Activated CD4-positive, alpha-beta memory T cell treated with anti-CD3 and anti-CD28 coated beads, Interleukin-2, amount 10 ng/mL, durations not matched to agents 7 days and 5 days (primary cell): ENCODE data around the gene SLX4IP. TPM values are rescaled to one million over a fixed set of nuclear protein-coding genes. Genes with fewer than 3 reads are reported as not detected.

Experiments used
- CTCF ChIA-PET: fragments of 350-600 bp; sonication (Branson Sonifier 250); formaldehyde crosslinking; loops from one replicate; lab custom pipeline; 2021; ENCODE audit warnings: antibody characterized with exemption, inconsistent platforms; lab: Charles Lee
- POLR2A ChIA-PET: fragments of 350-600 bp; sonication (Branson Sonifier 250); formaldehyde crosslinking; loops from one replicate; lab custom pipeline; 2021; ENCODE audit warnings: antibody characterized with exemption; lab: Charles Lee
- DNase-seq: peaks from one replicate; pipeline ENCODE4 v3.0.0-alpha.2; 2020
- H3K27ac Mint-ChIP-seq: one replicate; pipeline ENCODE4 v1.8.0; 2021; ENCODE audit warnings: mild to moderate bottlenecking, mixed read lengths
- H3K27me3 Mint-ChIP-seq: one replicate; pipeline ENCODE4 v1.8.0; 2021; ENCODE audit warnings: mixed read lengths
- H3K36me3 Mint-ChIP-seq: one replicate; pipeline ENCODE4 v1.8.0; 2021; ENCODE audit warnings: low read depth, mixed read lengths
- H3K4me1 Mint-ChIP-seq: one replicate; pipeline ENCODE4 v1.8.0; 2021; ENCODE audit warnings: mixed read lengths
- H3K4me3 Mint-ChIP-seq: one replicate; pipeline ENCODE4 v1.8.0; 2021; ENCODE audit warnings: mild to moderate bottlenecking, mixed read lengths
- H3K9me3 Mint-ChIP-seq: one replicate; pipeline ENCODE4 v1.8.0; 2021; ENCODE audit warnings: mixed read lengths
- total RNA-seq, 2 experiments: library from RNA; stranded (reverse); gene quantifications; one replicate each; pipeline ENCODE4 v1.2.3, GENCODE V29; 2021

Gene SLX4IP
- total RNA-seq, 2 experiments from 2014 or later, result 6.2 TPM

GRCh38 chr20:10492844-10493243, 57.7 kb downstream of the SLX4IP start:
- peaks cover 41% of the 10 kb centered on the region for H3K4me1 Mint-ChIP-seq
- ChIA-PET CTCF (no interaction called here), POLR2A (no interaction called here)
- no peak overlapping the region for H3K27ac Mint-ChIP-seq
- H3K9me3 Mint-ChIP-seq, result no peaks in the 10 kb centered on the region
- H3K36me3 Mint-ChIP-seq, result peaks cover 3% of the 10 kb centered on the region
- H3K27me3 Mint-ChIP-seq, result no peaks in the 10 kb centered on the region
- H3K4me3 Mint-ChIP-seq, result no peak overlapping the region
- DNase-seq, result no peak

- H3K27ac Mint-ChIP-seq, result no peak overlapping the region
- H3K4me1 Mint-ChIP-seq, result peaks cover 33% of the 10 kb centered on the region
These were observed 60.1 kb downstream of the SLX4IP start for GRCh38 chr20:10495173-10495572.

DNA sequence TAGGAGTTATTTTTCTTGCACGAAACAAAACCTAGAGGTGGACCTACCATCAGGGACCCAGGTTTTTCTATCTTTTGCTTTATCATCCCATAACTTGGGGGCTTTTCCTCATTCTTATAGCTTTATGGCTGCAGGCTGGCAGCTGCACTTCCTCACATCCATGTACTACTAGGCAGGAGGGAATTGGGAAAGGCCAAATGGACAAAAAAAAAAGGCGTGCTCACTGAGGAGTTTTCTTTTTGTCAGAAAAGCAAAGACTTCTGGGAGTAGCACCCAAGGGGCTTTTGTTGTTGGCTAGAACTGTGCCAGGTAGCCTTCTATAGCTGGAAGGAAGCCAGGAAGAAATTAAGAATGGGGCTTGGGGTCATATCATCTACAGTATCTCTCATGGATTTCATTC, 61.4 kb downstream of the SLX4IP start:
- Mint-ChIP-seq H3K9me3 (no peaks in the 10 kb centered on the region), H3K4me1 (peaks cover 35% of the 10 kb centered on the region), H3K36me3 (no peaks in the 10 kb centered on the region), H3K27me3 (no peaks in the 10 kb centered on the region), H3K4me3 (no peak overlapping the region), H3K27ac (no peak overlapping the region)
- ChIA-PET POLR2A (no interaction called here), CTCF (no interaction called here)
- no peak for DNase-seq

More at GRCh38 chr20:10495173-10495572, 60.1 kb downstream of the SLX4IP start:
- Mint-ChIP-seq H3K27me3 (no peaks in the 10 kb centered on the region), H3K4me3 (no peak overlapping the region), H3K9me3 (no peaks in the 10 kb centered on the region), H3K36me3 (peaks cover 3% of the 10 kb centered on the region)
- DNase-seq, result no peak
- ChIA-PET POLR2A (interaction anchor here (1.3 to 1.5 kb wide), 2 partner anchors 16 to 61 kb away, joined by 4 read pairs; partner anchors contain the start of gene MKKS), CTCF (no interaction called here)

DNA sequence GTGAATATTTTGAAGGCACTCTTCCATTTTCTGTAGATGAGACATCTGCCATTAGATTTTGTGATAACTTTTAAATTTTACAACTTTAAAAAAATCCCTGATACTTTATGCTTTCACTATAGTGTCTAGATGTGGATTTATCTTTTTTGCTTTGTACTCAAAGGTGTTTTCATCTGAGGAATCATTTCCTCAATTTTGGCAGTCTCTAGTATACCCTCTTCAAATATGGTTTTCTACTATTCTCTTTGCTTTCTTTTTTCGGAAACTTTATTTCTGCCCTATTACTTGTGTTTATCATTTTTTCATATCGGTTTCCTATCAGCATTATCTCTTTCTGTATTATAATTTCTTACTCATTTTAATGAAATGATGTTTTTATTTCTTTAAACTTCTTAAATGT, 62.2 kb downstream of the SLX4IP start:
- DNase-seq, result no peak
- Mint-ChIP-seq H3K36me3 (no peaks in the 10 kb centered on the region), H3K4me1 (peaks cover 43% of the 10 kb centered on the region), H3K27me3 (no peaks in the 10 kb centered on the region), H3K27ac (no peak overlapping the region), H3K4me3 (no peak overlapping the region), H3K9me3 (no peaks in the 10 kb centered on the region)
- CTCF ChIA-PET, result no interaction called here
- POLR2A ChIA-PET, result no interaction called here

GRCh38 chr20:10497791-10498190, 62.7 kb downstream of the SLX4IP start:
- Mint-ChIP-seq H3K27ac (no peak overlapping the region), H3K27me3 (no peaks in the 10 kb centered on the region), H3K4me1 (peaks cover 49% of the 10 kb centered on the region), H3K9me3 (no peaks in the 10 kb centered on the region), H3K4me3 (no peak overlapping the region), H3K36me3 (no peaks in the 10 kb centered on the region)
- POLR2A ChIA-PET, result no interaction called here
- CTCF ChIA-PET, result no interaction called here
- DNase-seq, result no peak

GRCh38 chr20:10498200-10498599, 63.1 kb downstream of the SLX4IP start:
- no peak for DNase-seq
- ChIA-PET CTCF (no interaction called here), POLR2A (no interaction called here)
- Mint-ChIP-seq H3K4me3 (no peak overlapping the region), H3K27ac (no peak overlapping the region), H3K9me3 (no peaks in the 10 kb centered on the region), H3K27me3 (no peaks in the 10 kb centered on the region), H3K36me3 (no peaks in the 10 kb centered on the region), H3K4me1 (peaks cover 51% of the 10 kb centered on the region)

DNA sequence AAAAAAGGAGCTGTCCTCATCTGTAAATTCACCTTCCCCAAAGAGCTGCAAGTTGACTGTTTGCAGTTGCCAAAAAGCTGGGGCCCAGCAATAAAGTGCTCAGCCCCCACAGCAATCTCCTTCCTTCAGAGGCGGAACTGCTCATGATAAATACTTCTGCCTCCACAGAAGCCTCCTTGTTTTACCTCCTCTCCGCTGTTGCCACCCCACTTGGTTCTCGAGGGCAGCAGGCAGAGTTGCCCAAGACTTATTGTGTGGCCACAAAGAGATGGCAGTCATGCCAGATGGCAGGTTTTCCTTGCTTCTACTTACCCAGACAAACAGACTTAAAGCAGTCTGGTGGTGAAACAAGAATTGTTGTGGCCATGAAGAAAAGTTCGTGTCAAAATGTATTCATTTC, 66.3 kb downstream of the SLX4IP start:
- DNase-seq, result peak; percentile 29
- Mint-ChIP-seq H3K27me3 (no peaks in the 10 kb centered on the region), H3K4me1 (peaks cover 38% of the 10 kb centered on the region), H3K27ac (peak overlapping the region; percentile 87), H3K36me3 (no peaks in the 10 kb centered on the region), H3K4me3 (peak overlapping the region; percentile 73), H3K9me3 (no peaks in the 10 kb centered on the region)
- ChIA-PET CTCF (no interaction called here), POLR2A (interaction anchor here (1.4 kb wide), 1 partner anchor 67 kb away, joined by 8 read pairs; the partner anchor contains the start of genes MKKS and SLX4IP)

DNA sequence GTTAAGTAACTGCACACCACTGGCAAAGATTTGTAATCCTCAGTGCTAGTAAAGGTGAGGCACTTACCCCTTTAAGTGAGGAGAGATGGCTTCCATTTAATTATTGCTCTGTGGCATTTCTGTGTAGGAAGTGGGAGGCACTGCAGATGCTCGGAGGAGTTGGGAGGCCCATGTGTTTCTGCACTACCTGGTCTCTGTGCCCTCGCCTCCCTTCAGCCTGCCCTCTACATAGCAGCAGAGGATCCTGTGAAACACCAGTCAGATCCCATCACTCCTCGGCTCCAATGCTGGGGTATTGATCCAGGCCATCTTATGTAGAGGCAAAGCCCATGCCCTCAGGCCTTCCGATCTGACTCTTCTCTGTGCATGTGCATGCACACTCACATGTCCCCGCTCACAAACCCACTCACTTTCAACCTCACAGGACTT, 67.0 kb downstream of the SLX4IP start:
- peak overlapping the region; percentile 73 for H3K4me3 Mint-ChIP-seq
- ChIA-PET POLR2A (no interaction called here), CTCF (no interaction called here)
- peaks cover 40% of the 10 kb centered on the region for H3K4me1 Mint-ChIP-seq
- peak overlapping the region; percentile 87 for H3K27ac Mint-ChIP-seq
- no peaks in the 10 kb centered on the region for H3K9me3 Mint-ChIP-seq
- H3K27me3 Mint-ChIP-seq, result no peaks in the 10 kb centered on the region
- H3K36me3 Mint-ChIP-seq, result no peaks in the 10 kb centered on the region
- peak; percentile 35 for DNase-seq

DNA sequence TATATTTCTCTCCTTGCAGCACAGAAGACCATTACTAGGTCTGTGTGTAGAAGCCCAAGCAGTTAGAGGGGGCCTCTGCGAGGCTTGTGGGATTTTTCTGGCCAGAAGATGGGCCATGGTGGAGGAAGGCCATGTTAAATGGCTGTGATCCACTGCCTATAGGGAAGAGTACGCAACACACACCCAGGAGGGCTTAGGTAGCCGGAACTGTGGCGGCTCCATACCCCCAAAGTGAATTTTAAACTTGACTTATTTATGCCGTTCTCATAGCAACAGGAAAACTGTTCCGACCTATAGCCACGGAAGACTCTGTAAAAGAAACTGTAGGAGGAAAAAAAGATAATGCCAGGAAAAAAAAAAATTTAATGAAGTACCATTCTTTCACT, 69.5 kb downstream of the SLX4IP start:
- H3K4me3 Mint-ChIP-seq, result no peak overlapping the region
- DNase-seq, result no peak
- peaks cover 38% of the 10 kb centered on the region for H3K4me1 Mint-ChIP-seq
- H3K9me3 Mint-ChIP-seq, result no peaks in the 10 kb centered on the region
- no peaks in the 10 kb centered on the region for H3K27me3 Mint-ChIP-seq
- no peak overlapping the region for H3K27ac Mint-ChIP-seq
- CTCF ChIA-PET, result no interaction called here
- POLR2A ChIA-PET, result interaction anchor here (1.2 to 1.4 kb wide), 2 partner anchors 8 to 70 kb away, joined by 4 read pairs; partner anchors contain the start of gene SLX4IP
- H3K36me3 Mint-ChIP-seq, result no peaks in the 10 kb centered on the region

DNA sequence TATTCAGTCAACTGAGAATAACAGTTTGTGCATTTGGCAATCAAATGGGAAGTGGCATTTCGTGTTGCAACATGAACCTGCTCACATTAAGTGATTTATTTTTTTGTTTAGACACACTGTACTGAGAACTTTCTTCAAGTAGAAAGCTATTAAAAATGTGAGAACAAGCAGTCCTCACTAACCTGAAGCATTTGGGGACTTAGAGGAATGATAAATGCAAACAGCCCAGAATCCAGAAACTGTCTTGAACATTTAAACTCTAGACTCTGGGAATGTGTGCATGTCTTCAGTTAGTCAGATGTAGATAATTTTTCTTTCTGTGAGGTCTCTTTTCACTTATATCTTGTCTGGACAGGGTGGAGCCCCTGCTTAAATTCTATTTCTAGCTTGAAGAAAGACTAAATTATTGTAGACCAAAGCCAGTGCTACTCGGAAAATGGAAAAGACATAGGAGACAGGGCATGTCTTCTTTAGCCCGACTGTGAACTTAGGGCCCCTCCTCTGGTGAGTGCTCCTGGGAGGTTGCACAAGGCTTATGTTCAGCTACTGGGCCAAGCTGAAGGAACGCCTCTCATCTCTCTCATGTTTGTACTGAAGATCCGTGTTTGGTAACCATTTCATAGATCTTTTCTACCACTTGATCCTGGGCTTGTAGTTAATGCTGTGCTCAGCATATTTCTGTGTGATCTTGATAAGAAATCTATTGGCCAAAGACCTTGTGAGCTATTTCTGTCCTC, 70.1 kb downstream of the SLX4IP start:
- no peaks in the 10 kb centered on the region for H3K36me3 Mint-ChIP-seq
- POLR2A ChIA-PET, result interaction anchor here (1.2 kb wide), 1 partner anchor 70 kb away, joined by 4 read pairs; the partner anchor contains the start of gene SLX4IP
- H3K4me3 Mint-ChIP-seq, result no peak overlapping the region
- no peak overlapping the region for H3K27ac Mint-ChIP-seq
- peaks cover 35% of the 10 kb centered on the region for H3K4me1 Mint-ChIP-seq
- DNase-seq, result no peak
- CTCF ChIA-PET, result no interaction called here
- H3K27me3 Mint-ChIP-seq, result no peaks in the 10 kb centered on the region
- no peaks in the 10 kb centered on the region for H3K9me3 Mint-ChIP-seq

DNA sequence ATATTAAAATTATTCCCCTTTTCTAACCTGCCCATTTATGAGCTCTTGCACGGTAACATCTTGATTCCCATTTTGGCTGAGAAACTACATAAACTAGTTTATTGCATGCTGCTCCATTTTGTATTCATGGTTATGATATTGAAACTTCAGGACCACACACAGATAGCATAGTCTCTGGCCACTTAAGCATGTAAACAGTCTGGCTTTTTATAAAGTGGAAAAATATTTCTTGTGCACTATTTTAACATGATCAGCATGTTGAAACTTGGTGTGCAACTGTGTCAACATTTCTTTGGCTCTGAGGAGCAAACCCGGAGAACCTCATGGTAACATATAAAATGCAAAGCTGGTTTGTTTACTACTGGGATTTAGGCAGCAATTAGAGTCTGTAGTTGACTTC, 70.7 kb downstream of the SLX4IP start:
- Mint-ChIP-seq H3K27me3 (no peaks in the 10 kb centered on the region), H3K9me3 (no peaks in the 10 kb centered on the region), H3K4me3 (no peak overlapping the region), H3K36me3 (no peaks in the 10 kb centered on the region), H3K4me1 (peaks cover 30% of the 10 kb centered on the region), H3K27ac (no peak overlapping the region)
- ChIA-PET CTCF (no interaction called here), POLR2A (no interaction called here)
- DNase-seq, result no peak

DNA sequence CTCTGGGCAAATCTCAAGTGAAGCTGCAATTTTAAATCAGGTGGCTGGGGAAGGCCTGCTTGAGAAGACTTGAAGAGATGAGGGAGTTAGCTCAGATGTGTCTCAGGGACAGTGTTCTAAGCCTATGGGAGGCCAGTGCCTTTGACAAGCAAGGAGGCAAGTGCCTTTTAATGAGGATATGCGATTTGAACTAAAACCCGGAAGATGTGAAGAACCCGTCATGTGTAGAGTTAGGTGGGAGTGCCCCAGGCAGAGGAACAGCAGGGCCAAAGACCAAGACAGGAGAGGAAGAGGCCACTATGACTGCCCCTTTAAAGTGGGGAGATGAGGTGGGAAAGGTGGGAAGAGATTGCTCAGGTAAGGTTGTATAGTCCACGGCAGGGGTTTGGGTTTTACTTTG, 71.9 kb downstream of the SLX4IP start:
- ChIA-PET CTCF (no interaction called here), POLR2A (no interaction called here)
- Mint-ChIP-seq H3K4me1 (peaks cover 31% of the 10 kb centered on the region), H3K27me3 (no peaks in the 10 kb centered on the region), H3K9me3 (no peaks in the 10 kb centered on the region), H3K4me3 (no peak overlapping the region), H3K27ac (no peak overlapping the region), H3K36me3 (no peaks in the 10 kb centered on the region)
- no peak for DNase-seq

DNA sequence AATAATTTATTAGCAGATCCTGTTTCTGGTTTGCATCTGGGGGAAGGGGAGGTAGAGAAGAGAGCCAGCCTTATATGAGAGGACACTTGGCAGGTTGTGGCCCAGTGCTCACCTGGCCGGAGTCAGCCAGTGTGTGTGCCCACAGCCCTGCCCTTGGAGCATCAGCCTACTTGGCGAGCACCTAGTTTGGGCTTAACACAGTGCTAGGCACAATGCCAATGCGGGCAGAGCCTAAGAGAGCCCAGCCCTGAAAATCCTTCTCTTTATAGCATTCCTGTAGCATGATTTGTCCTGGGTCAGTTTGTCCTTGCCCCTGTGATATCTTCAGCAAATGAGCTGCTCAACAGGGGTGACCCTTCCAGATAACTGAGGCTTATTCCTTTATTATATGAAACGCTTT, 73.0 kb downstream of the SLX4IP start:
- Mint-ChIP-seq H3K27me3 (no peaks in the 10 kb centered on the region), H3K4me1 (peaks cover 26% of the 10 kb centered on the region), H3K9me3 (no peaks in the 10 kb centered on the region), H3K27ac (no peak overlapping the region), H3K36me3 (no peaks in the 10 kb centered on the region), H3K4me3 (no peak overlapping the region)
- ChIA-PET POLR2A (no interaction called here), CTCF (no interaction called here)
- no peak for DNase-seq
